ENCODE results near the gene DHRS7B. TPM values are rescaled to one million over a fixed set of nuclear protein-coding genes. Genes with fewer than 3 reads are reported as not detected.
"Not testable (repeated sequence)": the region's sequence is repeated elsewhere in the genome, so short reads cannot be mapped to it uniquely, and the experiment has no call there.

DHRS7B gene, protein sequence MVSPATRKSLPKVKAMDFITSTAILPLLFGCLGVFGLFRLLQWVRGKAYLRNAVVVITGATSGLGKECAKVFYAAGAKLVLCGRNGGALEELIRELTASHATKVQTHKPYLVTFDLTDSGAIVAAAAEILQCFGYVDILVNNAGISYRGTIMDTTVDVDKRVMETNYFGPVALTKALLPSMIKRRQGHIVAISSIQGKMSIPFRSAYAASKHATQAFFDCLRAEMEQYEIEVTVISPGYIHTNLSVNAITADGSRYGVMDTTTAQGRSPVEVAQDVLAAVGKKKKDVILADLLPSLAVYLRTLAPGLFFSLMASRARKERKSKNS
- 19.8 TPM for polyA plus RNA-seq (2013, experiment 1 of 2)
- polyA plus RNA-seq (2013, experiment 2 of 2): 16.0 TPM

- peak within 1 kb of the TSS; percentile 76 for H3K9ac ChIP-seq (ENCODE audit: low read depth, low read length)
- H3K36me3 ChIP-seq (ENCODE audit: insufficient read depth, low read length): no peaks in the 10 kb centered on the region
- H3K4me3 ChIP-seq (ENCODE audit: low read length): peak within 1 kb of the TSS; percentile 82
- no peaks in the 10 kb centered on the region for H3K27me3 ChIP-seq (ENCODE audit: insufficient read depth, low read length)
- peak within 1 kb of the TSS; percentile 79 for H3K27ac ChIP-seq (ENCODE audit: low read depth, low read length)
- WGBS: under 1% methylated on average over 66 of the region's 66 CpGs
- peaks cover 26% of the 10 kb centered on the region for H3K4me1 ChIP-seq (ENCODE audit: insufficient read depth, low read length)
- H3K9me3 ChIP-seq (ENCODE audit: insufficient read depth, low read depth, low read length): no peaks in the 10 kb centered on the region
Measured at GRCh38 chr17:21126645-21127508, at the start of gene DHRS7B. DHRS7B (plus strand) TSS chr17:21126964; CDS start chr17:21126972, 8 bp downstream.

GRCh38 chr17:21077281-21077680 is 49.5 kb upstream of the DHRS7B start:
- Histone ChIP-seq H3K9me3 (ENCODE audit: insufficient read depth, low read depth, low read length) (0 out of 2 replicates have a peak, but pooled peaks cover 2% of the 10 kb centered on the region), H3K4me1 (ENCODE audit: insufficient read depth, low read length) (no peaks in the 10 kb centered on the region)
- WGBS: 89% methylated on average over 2 of the region's 2 CpGs

GRCh38 chr17:21078016-21078780 is 48.6 kb upstream of the DHRS7B start:
- Histone ChIP-seq H3K36me3 (ENCODE audit: insufficient read depth, low read length) (no peaks in the 10 kb centered on the region), H3K27me3 (ENCODE audit: insufficient read depth, low read length) (no peaks in the 10 kb centered on the region), H3K4me3 (ENCODE audit: low read length) (no peak overlapping the region), H3K4me1 (ENCODE audit: insufficient read depth, low read length) (no peaks in the 10 kb centered on the region), H3K9ac (ENCODE audit: low read depth, low read length) (no peak overlapping the region), H3K27ac (ENCODE audit: low read depth, low read length) (no peak overlapping the region), H3K9me3 (ENCODE audit: insufficient read depth, low read depth, low read length) (0 out of 2 replicates have a peak, but pooled peaks cover 3% of the 10 kb centered on the region)
- WGBS: 86% methylated on average over 11 of the region's 11 CpGs

More at GRCh38 chr17:21077281-21077680, 49.5 kb upstream of the DHRS7B start:
- Histone ChIP-seq H3K9ac (ENCODE audit: low read depth, low read length) (no peak overlapping the region), H3K4me3 (ENCODE audit: low read length) (no peak overlapping the region), H3K27me3 (ENCODE audit: insufficient read depth, low read length) (no peaks in the 10 kb centered on the region), H3K36me3 (ENCODE audit: insufficient read depth, low read length) (no peaks in the 10 kb centered on the region), H3K27ac (ENCODE audit: low read depth, low read length) (no peak overlapping the region)

- Histone ChIP-seq H3K9ac (ENCODE audit: low read depth, low read length) (no peak overlapping the region), H3K9me3 (ENCODE audit: insufficient read depth, low read depth, low read length) (0 out of 2 replicates have a peak, but pooled peaks cover 3% of the 10 kb centered on the region), H3K27ac (ENCODE audit: low read depth, low read length) (no peak overlapping the region), H3K27me3 (ENCODE audit: insufficient read depth, low read length) (no peaks in the 10 kb centered on the region), H3K36me3 (ENCODE audit: insufficient read depth, low read length) (no peaks in the 10 kb centered on the region), H3K4me1 (ENCODE audit: insufficient read depth, low read length) (no peaks in the 10 kb centered on the region), H3K4me3 (ENCODE audit: low read length) (no peak overlapping the region)
- WGBS: 91% methylated on average over 7 of the region's 7 CpGs
Measured at GRCh38 chr17:21079196-21079595, 47.6 kb upstream of the DHRS7B start.

DNA sequence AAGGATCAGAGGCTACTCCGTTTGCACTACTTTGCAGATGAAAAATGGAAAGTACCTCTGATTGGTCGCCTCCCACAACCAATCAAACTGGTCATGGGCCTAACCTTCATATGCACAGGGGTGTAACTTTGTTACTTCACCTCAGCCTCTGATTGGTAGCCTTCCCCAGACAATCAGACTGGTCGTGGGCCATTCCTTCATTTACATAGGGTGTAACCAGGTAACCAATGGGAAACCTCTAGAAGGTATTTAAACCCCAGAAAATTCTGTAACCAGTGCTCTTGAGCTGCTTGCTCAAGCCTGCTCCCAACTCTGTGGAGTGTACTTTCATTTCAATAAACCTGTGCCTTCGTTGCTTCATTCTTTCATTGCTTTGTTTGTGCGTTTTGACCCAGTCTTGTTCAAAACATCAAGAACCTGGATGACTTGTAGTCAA is 44.7 kb upstream of the DHRS7B start:
- Histone ChIP-seq H3K4me1 (ENCODE audit: insufficient read depth, low read length) (no peaks in the 10 kb centered on the region), H3K4me3 (ENCODE audit: low read length) (no peak overlapping the region), H3K36me3 (ENCODE audit: insufficient read depth, low read length) (no peaks in the 10 kb centered on the region), H3K9me3 (ENCODE audit: insufficient read depth, low read depth, low read length) (0 out of 2 replicates have a peak, but pooled peaks cover 3% of the 10 kb centered on the region), H3K27me3 (ENCODE audit: insufficient read depth, low read length) (no peaks in the 10 kb centered on the region), H3K9ac (ENCODE audit: low read depth, low read length) (no peak overlapping the region), H3K27ac (ENCODE audit: low read depth, low read length) (no peak overlapping the region)
- WGBS: 89% methylated on average over 5 of the region's 5 CpGs

GRCh38 chr17:21085280-21085679 is 41.5 kb upstream of the DHRS7B start:
- not testable (repeated sequence) for H3K27me3 ChIP-seq (ENCODE audit: insufficient read depth, low read length); H3K36me3 ChIP-seq (ENCODE audit: insufficient read depth, low read length); H3K4me3 ChIP-seq (ENCODE audit: low read length); H3K4me1 ChIP-seq (ENCODE audit: insufficient read depth, low read length); H3K9me3 ChIP-seq (ENCODE audit: insufficient read depth, low read depth, low read length); H3K9ac ChIP-seq (ENCODE audit: low read depth, low read length); H3K27ac ChIP-seq (ENCODE audit: low read depth, low read length)
- WGBS: 100% methylated on average over 1 of the region's 1 CpG

DNA sequence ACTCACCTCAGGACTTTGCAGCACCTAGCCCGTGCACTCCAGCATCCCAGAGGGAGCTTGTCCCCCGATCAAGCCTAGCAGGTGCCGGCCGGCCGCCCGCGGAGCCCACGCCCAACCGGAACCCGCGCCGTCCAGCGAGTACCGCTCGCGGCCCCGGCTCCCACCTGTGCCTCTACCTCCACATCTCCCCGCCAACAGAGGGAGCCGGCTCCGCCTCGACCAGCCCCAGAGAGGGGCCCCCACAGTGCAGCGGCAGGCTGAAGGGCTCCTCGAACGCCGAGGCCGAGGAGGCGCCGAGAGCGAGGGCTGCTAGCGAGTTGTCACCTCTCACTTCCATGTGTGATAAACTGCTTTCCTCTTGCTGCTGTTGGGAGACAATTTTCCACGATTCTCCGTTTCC is 41.1 kb upstream of the DHRS7B start:
- no peak overlapping the region for H3K27ac ChIP-seq (ENCODE audit: low read depth, low read length)
- H3K9me3 ChIP-seq (ENCODE audit: insufficient read depth, low read depth, low read length): 0 out of 2 replicates have a peak, but pooled peaks cover 3% of the 10 kb centered on the region
- H3K9ac ChIP-seq (ENCODE audit: low read depth, low read length): no peak overlapping the region
- no peaks in the 10 kb centered on the region for H3K27me3 ChIP-seq (ENCODE audit: insufficient read depth, low read length)
- no peaks in the 10 kb centered on the region for H3K36me3 ChIP-seq (ENCODE audit: insufficient read depth, low read length)
- WGBS: 95% methylated on average over 32 of the region's 32 CpGs
- no peak overlapping the region for H3K4me3 ChIP-seq (ENCODE audit: low read length)
- H3K4me1 ChIP-seq (ENCODE audit: insufficient read depth, low read length): no peaks in the 10 kb centered on the region

GRCh38 chr17:21089145-21089544 is 37.6 kb upstream of the DHRS7B start:
- H3K9me3 ChIP-seq (ENCODE audit: insufficient read depth, low read depth, low read length): no peaks in the 10 kb centered on the region
- no peak overlapping the region for H3K27ac ChIP-seq (ENCODE audit: low read depth, low read length)
- no peaks in the 10 kb centered on the region for H3K36me3 ChIP-seq (ENCODE audit: insufficient read depth, low read length)
- H3K4me3 ChIP-seq (ENCODE audit: low read length): no peak overlapping the region
- H3K27me3 ChIP-seq (ENCODE audit: insufficient read depth, low read length): no peaks in the 10 kb centered on the region
- 89% methylated on average over 1 of the region's 1 CpG for WGBS
- no peak overlapping the region for H3K9ac ChIP-seq (ENCODE audit: low read depth, low read length)
- H3K4me1 ChIP-seq (ENCODE audit: insufficient read depth, low read length): no peaks in the 10 kb centered on the region; the same call in 1 of the 2 replicates

- Histone ChIP-seq H3K36me3 (ENCODE audit: insufficient read depth, low read length) (no peaks in the 10 kb centered on the region), H3K9me3 (ENCODE audit: insufficient read depth, low read depth, low read length) (no peaks in the 10 kb centered on the region), H3K9ac (ENCODE audit: low read depth, low read length) (no peak overlapping the region), H3K4me1 (ENCODE audit: insufficient read depth, low read length) (no peaks in the 10 kb centered on the region; the same call in 1 of the 2 replicates), H3K27ac (ENCODE audit: low read depth, low read length) (no peak overlapping the region), H3K27me3 (ENCODE audit: insufficient read depth, low read length) (no peaks in the 10 kb centered on the region), H3K4me3 (ENCODE audit: low read length) (no peak overlapping the region)
- 91% methylated on average over 3 of the region's 7 CpGs for WGBS
Measured at GRCh38 chr17:21089933-21090901, 36.5 kb upstream of the DHRS7B start.
